HepG2 (cell line): ENCODE data around the gene DRC7. TPM values are rescaled to one million over a fixed set of nuclear protein-coding genes. Genes with fewer than 3 reads are reported as not detected.

Source experiments
- ARNT ChIP-seq: fragments of 450-650 bp; IDR thresholded peaks from 2 replicates; pipeline ENCODE4 v1.6.1; 2017
- ATF4 ChIP-seq, 2 experiments: fragments of 450-650 bp in 1 of 2; sonication (generic) in 1 of 2; formaldehyde crosslinking; IDR thresholded peaks; 2 replicates each; pipeline versions ENCODE4 v1.5.0 to v1.8.0; 2020 to 2022; ENCODE audit warnings: mild to moderate bottlenecking in 1 of 2, missing genetic modification reagents in 1 of 2
- CC2D1A ChIP-seq: sonication (generic); formaldehyde crosslinking; IDR thresholded peaks from 2 replicates; pipeline ENCODE4 v1.8.1; 2023; ENCODE audit warnings: mild to moderate bottlenecking, missing genetic modification reagents
- CCDC6 ChIP-seq: sonication (generic); formaldehyde crosslinking; IDR thresholded peaks from 2 replicates; pipeline ENCODE4 v1.8.1; 2022; ENCODE audit warnings: mild to moderate bottlenecking, missing genetic modification reagents, moderate library complexity
- KDM6A ChIP-seq: IDR thresholded peaks from 2 replicates; pipeline ENCODE4 v1.6.1; 2016; ENCODE audit warnings: low read depth
- MBD4 ChIP-seq: IDR thresholded peaks from 2 replicates; pipeline ENCODE4 v1.6.1; 2012; ENCODE audit warnings: low read length, inconsistent platforms, borderline replicate concordance
- MXI1 ChIP-seq: IDR thresholded peaks from 3 replicates; pipeline ENCODE4 v1.6.1; 2012; ENCODE audit warnings: low read depth, low read length, inconsistent platforms, borderline replicate concordance
- SALL1 ChIP-seq: sonication (generic); formaldehyde crosslinking; IDR thresholded peaks from 2 replicates; pipeline ENCODE4 v1.8.0; 2022; ENCODE audit warnings: mild to moderate bottlenecking, missing genetic modification reagents
- SMC3 ChIP-seq: IDR thresholded peaks from 2 replicates; pipeline ENCODE4 v1.6.1; 2011; ENCODE audit warnings: low read length, improper control_type of control experiment
- XBP1 ChIP-seq: sonication (generic); formaldehyde crosslinking; IDR thresholded peaks from 2 replicates; pipeline ENCODE4 v1.5.0; 2020; ENCODE audit warnings: missing genetic modification reagents
- ZBTB1 ChIP-seq: sonication (generic); formaldehyde crosslinking; IDR thresholded peaks from 2 replicates; pipeline ENCODE4 v1.4.0; 2020; ENCODE audit warnings: missing genetic modification reagents, borderline replicate concordance
- ZFP36 ChIP-seq: fragments of 150-350 bp; IDR thresholded peaks from 2 replicates; pipeline ENCODE4 v1.6.1; 2018; ENCODE audit warnings: borderline replicate concordance, low read length, low read depth; ENCODE audit not compliant: partially characterized antibody
- ZFP62 ChIP-seq: sonication (generic); formaldehyde crosslinking; IDR thresholded peaks from 2 replicates; pipeline ENCODE4 v1.4.0; 2020; ENCODE audit warnings: missing genetic modification reagents
- ZNF24 ChIP-seq: fragments of 450-650 bp; IDR thresholded peaks from 2 replicates; pipeline ENCODE4 v1.6.1; 2017; ENCODE audit warnings: antibody characterized with exemption, mild to moderate bottlenecking
- ZNF317 ChIP-seq: sonication (generic); formaldehyde crosslinking; IDR thresholded peaks from 2 replicates; pipeline ENCODE4 v1.5.0; 2020; ENCODE audit warnings: mild to moderate bottlenecking, missing genetic modification reagents
- ZNF34 ChIP-seq: sonication (generic); formaldehyde crosslinking; IDR thresholded peaks from 2 replicates; pipeline ENCODE4 v1.4.0; 2020; ENCODE audit warnings: mild to moderate bottlenecking, missing genetic modification reagents, borderline replicate concordance
- ZNF704 ChIP-seq: sonication (generic); formaldehyde crosslinking; IDR thresholded peaks from 2 replicates; pipeline ENCODE4 v1.8.1; 2023; ENCODE audit warnings: mild to moderate bottlenecking, inconsistent platforms, moderate library complexity, missing genetic modification reagents, borderline replicate concordance
- polyA plus RNA-seq, 8 experiments: library from polyadenylated mRNA; depleted of rRNA in 3 of 8; stranded (reverse) in 7 of 8; unstranded in 1 of 8; fragments of >200 nt; fragmentation: Illumina TruSeq in 4 of 8; extraction: Trizol in 4 of 8; gene quantifications; 2 replicates each; pipeline versions ENCODE4 v1.2.1 to v1.2.3, GENCODE V29; 2011 to 2016; ENCODE audit warnings: low read depth in 4 of 8, missing spikeins in 1 of 8, mixed read lengths in 1 of 8; ENCODE audit not compliant: insufficient read depth in 1 of 8
- total RNA-seq, 5 experiments: library from RNA; depleted of rRNA; stranded (reverse); fragments of >200 nt; fragmentation: Illumina TruSeq; extraction: Trizol; gene quantifications; 2 replicates each; pipeline ENCODE4 v1.2.3, GENCODE V29; 2016; ENCODE audit warnings: low read depth in 1 of 5
- TF ChIP-seq, protein P1 (sequence below): sonication (generic); formaldehyde crosslinking; IDR thresholded peaks from 2 replicates; pipeline ENCODE4 v1.4.0; 2020; ENCODE audit warnings: missing genetic modification reagents
- TF ChIP-seq, protein P2 (sequence below): sonication (generic); formaldehyde crosslinking; IDR thresholded peaks from 2 replicates; pipeline ENCODE4 v1.4.0; 2020; ENCODE audit warnings: missing genetic modification reagents
- TF ChIP-seq, protein P3 (sequence below): sonication (generic); formaldehyde crosslinking; conservative IDR thresholded peaks from 2 replicates; pipeline ENCODE4 v1.4.0; 2020; ENCODE audit warnings: missing genetic modification reagents

Gene DRC7
- total and polyA plus RNA-seq, 2 of the 13 experiments (the other 11 are each of a cell fraction or from before 2014, with no cell fraction given) = 2.7 to 3.4 TPM

DNA sequence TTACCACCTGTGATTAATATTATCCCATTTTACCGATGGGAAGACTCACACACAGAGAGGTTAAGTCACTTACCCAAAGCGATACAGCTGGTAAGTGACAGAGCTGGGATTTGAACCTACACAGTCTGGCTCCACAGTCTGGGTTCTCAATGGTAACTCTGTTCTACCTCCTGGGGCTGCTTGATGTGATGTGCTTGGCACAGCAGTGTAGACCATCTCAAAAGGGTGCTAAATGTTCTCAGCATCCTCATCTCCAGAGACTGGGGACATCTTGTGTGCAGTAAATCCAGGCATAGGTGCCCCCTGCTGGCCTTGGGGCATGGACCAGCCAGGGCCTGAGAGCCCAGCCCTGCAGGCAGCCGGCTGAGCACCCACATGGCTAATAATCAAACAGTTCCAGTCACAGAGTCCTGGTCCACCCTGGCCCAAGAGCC lies 25.6 kb downstream of the DRC7 start (continued):
- TF ChIP-seq, protein P1, sequence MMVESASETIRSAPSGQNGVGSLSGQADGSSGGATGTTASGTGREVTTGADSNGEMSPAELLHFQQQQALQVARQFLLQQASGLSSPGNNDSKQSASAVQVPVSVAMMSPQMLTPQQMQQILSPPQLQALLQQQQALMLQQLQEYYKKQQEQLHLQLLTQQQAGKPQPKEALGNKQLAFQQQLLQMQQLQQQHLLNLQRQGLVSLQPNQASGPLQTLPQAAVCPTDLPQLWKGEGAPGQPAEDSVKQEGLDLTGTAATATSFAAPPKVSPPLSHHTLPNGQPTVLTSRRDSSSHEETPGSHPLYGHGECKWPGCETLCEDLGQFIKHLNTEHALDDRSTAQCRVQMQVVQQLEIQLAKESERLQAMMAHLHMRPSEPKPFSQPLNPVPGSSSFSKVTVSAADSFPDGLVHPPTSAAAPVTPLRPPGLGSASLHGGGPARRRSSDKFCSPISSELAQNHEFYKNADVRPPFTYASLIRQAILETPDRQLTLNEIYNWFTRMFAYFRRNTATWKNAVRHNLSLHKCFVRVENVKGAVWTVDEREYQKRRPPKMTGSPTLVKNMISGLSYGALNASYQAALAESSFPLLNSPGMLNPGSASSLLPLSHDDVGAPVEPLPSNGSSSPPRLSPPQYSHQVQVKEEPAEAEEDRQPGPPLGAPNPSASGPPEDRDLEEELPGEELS = no peak
- TF ChIP-seq ZBTB1 (no peak), ZNF24 (no peak), MBD4 (no peak), CCDC6 (CRISPR knock-in tag) (peak; percentile 55; the same call in 1 of the 2 replicates), ZNF34 (CRISPR knock-in tag) (no peak), ARNT (no peak), XBP1 (no peak), KDM6A (CRISPR knock-in tag) (no peak), ZNF704 (CRISPR knock-in tag) (no peak), MXI1 (peak; percentile 46; the same call in 1 of the 3 replicates), CC2D1A (CRISPR knock-in tag) (no peak), ZFP62 (CRISPR knock-in tag) (no peak), SALL1 (CRISPR knock-in tag) (peak; percentile 79), SMC3 (peak; percentile 97), ATF4 (CRISPR knock-in tag; IDR thresholded peaks at IDR 0.05) (no peak), ZFP36 (no peak), ZNF317 (CRISPR knock-in tag) (no peak)
- TF ChIP-seq, protein P2, sequence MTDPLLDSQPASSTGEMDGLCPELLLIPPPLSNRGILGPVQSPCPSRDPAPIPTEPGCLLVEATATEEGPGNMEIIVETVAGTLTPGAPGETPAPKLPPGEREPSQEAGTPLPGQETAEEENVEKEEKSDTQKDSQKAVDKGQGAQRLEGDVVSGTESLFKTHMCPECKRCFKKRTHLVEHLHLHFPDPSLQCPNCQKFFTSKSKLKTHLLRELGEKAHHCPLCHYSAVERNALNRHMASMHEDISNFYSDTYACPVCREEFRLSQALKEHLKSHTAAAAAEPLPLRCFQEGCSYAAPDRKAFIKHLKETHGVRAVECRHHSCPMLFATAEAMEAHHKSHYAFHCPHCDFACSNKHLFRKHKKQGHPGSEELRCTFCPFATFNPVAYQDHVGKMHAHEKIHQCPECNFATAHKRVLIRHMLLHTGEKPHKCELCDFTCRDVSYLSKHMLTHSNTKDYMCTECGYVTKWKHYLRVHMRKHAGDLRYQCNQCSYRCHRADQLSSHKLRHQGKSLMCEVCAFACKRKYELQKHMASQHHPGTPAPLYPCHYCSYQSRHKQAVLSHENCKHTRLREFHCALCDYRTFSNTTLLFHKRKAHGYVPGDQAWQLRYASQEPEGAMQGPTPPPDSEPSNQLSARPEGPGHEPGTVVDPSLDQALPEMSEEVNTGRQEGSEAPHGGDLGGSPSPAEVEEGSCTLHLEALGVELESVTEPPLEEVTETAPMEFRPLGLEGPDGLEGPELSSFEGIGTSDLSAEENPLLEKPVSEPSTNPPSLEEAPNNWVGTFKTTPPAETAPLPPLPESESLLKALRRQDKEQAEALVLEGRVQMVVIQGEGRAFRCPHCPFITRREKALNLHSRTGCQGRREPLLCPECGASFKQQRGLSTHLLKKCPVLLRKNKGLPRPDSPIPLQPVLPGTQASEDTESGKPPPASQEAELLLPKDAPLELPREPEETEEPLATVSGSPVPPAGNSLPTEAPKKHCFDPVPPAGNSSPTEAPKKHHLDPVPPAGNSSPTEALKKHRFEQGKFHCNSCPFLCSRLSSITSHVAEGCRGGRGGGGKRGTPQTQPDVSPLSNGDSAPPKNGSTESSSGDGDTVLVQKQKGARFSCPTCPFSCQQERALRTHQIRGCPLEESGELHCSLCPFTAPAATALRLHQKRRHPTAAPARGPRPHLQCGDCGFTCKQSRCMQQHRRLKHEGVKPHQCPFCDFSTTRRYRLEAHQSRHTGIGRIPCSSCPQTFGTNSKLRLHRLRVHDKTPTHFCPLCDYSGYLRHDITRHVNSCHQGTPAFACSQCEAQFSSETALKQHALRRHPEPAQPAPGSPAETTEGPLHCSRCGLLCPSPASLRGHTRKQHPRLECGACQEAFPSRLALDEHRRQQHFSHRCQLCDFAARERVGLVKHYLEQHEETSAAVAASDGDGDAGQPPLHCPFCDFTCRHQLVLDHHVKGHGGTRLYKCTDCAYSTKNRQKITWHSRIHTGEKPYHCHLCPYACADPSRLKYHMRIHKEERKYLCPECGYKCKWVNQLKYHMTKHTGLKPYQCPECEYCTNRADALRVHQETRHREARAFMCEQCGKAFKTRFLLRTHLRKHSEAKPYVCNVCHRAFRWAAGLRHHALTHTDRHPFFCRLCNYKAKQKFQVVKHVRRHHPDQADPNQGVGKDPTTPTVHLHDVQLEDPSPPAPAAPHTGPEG (CRISPR knock-in tag) = no peak
- TF ChIP-seq, protein P3, sequence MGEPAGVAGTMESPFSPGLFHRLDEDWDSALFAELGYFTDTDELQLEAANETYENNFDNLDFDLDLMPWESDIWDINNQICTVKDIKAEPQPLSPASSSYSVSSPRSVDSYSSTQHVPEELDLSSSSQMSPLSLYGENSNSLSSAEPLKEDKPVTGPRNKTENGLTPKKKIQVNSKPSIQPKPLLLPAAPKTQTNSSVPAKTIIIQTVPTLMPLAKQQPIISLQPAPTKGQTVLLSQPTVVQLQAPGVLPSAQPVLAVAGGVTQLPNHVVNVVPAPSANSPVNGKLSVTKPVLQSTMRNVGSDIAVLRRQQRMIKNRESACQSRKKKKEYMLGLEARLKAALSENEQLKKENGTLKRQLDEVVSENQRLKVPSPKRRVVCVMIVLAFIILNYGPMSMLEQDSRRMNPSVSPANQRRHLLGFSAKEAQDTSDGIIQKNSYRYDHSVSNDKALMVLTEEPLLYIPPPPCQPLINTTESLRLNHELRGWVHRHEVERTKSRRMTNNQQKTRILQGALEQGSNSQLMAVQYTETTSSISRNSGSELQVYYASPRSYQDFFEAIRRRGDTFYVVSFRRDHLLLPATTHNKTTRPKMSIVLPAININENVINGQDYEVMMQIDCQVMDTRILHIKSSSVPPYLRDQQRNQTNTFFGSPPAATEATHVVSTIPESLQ = no peak
